ENCODE measurements around the gene TESK2.

TESK2 gene

DNA sequence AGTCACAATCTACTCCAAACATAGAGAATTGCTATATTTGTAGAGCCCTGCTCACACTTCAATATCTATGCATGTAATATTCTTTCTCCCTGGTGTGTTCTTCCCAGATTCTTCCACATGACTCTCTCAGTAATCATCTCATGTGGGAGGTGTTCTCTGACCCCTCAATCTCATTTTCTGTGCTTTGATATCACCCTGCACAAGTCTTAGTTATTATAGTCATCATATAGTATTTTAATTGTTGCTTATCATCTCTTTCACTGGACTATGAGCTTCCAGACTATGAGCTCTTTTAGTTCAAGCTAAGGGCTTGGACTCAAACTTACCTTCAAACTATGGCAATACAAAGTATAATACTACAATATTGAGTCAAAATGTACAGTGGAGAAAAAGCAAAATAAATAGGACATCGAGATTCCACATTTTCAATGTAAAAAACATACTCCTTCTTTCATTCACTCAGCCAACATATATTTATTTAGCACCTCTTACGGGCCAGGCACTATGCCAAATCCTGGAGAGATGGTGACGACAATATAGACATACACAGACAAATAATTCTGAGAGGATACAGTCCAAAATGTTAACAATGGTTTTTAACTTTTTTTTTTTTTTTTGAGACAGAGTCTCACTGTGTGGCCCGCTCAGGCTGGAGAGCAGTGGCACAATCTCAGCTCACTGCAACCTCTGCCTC is 12.7 kb downstream of the TESK2 start:
- TF ChIP-seq, protein P1, sequence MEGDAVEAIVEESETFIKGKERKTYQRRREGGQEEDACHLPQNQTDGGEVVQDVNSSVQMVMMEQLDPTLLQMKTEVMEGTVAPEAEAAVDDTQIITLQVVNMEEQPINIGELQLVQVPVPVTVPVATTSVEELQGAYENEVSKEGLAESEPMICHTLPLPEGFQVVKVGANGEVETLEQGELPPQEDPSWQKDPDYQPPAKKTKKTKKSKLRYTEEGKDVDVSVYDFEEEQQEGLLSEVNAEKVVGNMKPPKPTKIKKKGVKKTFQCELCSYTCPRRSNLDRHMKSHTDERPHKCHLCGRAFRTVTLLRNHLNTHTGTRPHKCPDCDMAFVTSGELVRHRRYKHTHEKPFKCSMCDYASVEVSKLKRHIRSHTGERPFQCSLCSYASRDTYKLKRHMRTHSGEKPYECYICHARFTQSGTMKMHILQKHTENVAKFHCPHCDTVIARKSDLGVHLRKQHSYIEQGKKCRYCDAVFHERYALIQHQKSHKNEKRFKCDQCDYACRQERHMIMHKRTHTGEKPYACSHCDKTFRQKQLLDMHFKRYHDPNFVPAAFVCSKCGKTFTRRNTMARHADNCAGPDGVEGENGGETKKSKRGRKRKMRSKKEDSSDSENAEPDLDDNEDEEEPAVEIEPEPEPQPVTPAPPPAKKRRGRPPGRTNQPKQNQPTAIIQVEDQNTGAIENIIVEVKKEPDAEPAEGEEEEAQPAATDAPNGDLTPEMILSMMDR (IDR thresholded peaks at IDR 0.05): no peak

DNA sequence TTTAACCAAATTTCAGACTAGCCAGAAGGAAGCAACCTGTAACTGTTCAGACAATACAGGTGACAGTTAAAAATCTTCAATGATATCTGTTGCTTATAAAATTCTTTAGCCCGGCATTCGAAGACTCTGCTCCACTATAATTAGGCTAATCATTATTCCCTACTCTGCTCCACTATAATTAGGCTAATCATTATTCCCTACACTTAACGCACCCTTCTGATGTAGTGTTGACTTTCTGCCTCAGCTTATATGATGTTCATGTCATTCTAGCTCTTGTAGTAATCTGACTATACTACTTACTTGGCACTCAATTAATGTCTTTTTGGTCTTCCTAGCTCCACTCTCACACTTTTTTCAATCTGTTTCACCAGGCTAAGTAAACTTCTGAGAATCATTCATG is 13.3 kb downstream of the TESK2 start:
- TF ChIP-seq, protein P1 (IDR thresholded peaks at IDR 0.05): no peak

DNA sequence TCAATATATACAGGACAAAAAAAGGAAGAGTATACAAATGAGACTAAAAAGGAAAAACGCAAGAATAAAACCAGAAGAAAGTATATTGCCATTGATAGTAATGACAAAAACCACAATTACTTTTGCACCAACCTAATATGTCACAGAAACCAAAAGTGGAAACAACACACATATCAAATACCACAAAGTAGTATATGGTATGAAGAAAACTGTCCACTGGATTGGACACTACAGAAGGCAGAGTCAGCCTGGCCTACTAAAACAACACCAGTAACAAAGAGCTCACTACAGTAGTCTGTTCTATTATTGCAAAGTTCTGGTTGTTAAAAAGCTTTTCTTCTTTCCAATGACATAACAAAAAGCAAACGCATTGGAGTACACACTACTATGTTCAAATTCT is 17.7 kb downstream of the TESK2 start:
- TF ChIP-seq, protein P1 (IDR thresholded peaks at IDR 0.05): no peak

DNA sequence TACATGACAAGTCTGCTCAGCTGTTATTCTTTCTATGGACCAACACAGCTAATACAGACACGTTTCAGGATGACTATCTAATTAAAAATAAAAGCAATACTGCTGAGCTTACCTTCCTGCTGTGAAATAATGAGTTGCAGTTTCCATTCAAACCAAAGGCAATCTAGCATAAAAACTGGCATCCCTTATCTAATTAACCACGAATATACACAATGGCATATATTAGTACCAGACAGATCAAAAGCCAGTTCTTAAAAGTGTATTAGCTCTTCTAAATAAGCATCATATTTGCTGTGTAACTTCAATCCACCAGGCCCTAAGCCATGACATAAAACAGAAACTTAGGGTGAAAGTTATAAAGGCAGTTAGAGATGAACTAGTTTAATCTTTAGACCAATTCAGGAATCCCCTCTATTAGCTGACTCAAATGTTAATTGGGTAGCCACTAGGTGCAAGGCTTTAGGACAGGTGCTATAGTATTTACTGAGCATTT is 20.6 kb downstream of the TESK2 start:
- TF ChIP-seq, protein P1 (IDR thresholded peaks at IDR 0.05): no peak

DNA sequence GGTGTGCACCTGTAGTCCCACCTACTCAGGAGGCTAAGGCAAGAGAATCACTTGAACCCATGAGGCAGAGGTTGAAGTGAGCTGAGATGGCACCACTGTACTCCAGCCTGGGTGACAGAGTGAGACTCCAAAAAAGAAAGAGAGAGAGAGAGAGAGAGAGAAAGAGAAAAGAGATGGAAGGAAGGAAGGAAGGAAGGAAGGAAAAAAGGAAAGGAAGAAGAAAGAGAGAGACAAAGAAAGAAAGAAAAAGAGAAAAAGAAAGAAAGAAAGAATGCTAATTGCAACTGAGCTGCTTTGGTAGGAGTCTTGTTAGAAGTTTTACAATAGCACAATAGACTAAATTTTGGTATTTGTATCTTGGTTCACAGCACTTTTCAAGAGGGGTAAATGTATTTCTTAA is 25.7 kb downstream of the TESK2 start:
- TF ChIP-seq, protein P1 (IDR thresholded peaks at IDR 0.05): no peak

DNA sequence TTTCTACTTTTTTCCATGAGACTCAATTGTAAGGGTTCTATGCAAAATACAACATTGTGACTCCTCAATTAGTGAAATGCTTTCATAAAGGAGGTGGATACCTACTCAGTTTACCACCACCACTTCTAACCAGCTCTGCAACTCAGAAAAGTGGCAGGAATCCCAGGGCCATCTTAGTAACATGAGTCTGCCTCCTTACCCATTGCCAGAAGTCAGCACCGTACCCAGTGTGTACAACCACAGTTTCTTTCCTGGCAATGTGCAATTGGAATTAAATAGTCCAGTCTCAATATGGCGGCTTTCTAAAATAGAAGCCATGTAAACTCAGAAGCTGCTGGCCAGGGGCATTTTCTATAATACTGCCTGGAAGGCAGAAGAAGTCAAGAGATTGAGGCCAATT is 32.1 kb downstream of the TESK2 start:
- TF ChIP-seq, protein P1 (IDR thresholded peaks at IDR 0.05): no peak

DNA sequence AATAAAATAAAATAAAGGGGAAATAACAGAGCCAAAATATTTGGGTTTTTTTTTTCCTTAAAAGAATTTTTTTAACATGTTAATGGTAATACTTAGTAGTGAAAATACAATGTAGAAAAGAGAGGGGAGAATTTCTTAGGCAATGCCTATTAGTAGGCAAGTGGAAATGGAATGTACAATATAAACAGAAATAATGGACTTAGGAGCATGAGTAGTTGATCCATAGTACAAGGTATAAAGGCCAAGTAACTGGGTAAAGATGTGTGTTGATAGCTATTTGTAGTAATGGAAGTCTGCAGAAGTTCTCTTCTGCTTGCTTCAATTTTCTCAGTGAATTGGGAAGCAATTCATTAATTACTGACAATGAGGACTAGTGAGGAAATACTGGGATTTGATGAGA is 34.4 kb downstream of the TESK2 start:
- TF ChIP-seq, protein P1 (IDR thresholded peaks at IDR 0.05): no peak

DNA sequence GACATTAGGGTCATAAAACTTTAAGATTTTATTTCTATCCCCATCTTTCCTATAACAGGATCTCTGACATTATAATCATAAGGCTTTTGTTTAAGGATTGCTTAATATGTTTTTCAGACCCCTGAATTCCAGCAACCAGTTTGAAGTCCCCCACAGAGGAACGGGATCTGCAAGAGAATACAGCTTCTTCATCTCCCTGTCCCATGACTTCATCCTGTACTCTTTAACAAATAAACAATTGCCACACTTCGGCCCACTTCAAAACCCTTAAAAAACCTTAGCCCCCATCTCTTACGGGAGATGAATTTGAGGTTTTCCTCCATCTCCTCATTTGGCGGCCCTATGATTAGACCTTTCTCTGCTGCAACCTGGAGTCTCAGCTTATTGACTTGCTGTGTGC is 35.8 kb downstream of the TESK2 start:
- TF ChIP-seq, protein P1 (IDR thresholded peaks at IDR 0.05): no peak
